ENCODE data around the gene CRELD2. TPM values are rescaled to one million over a fixed set of nuclear protein-coding genes. Genes with fewer than 3 reads are reported as not detected.

CRELD2 gene
- total and polyA plus RNA-seq, 2 of the 13 experiments (the other 11 are each of a cell fraction or from before 2014, with no cell fraction given) = 17.2 to 44.7 TPM

GRCh38 chr22:49964136-49965090 lies 46.0 kb downstream of the CRELD2 start (continued):
- no peak for TF ChIP-seq ZNF382 (CRISPR knock-in tag; IDR thresholded peaks at IDR 0.05; ENCODE audit: borderline replicate concordance)
- TF ChIP-seq MXD4 (CRISPR knock-in tag; IDR thresholded peaks at IDR 0.05) = no peak

- ChIA-PET CTCF (ENCODE audit: low intra/inter-chr PET ratio, low total read pairs) (no interaction called here), POLR2A (interaction anchor here (0.9 to 16.4 kb wide), 5 partner anchors 14 to 182 kb away, joined by 3 to 722 read pairs (median 23); partner anchors contain the start of gene PIM3)
- Histone ChIP-seq H4K20me1 (ENCODE audit: insufficient read depth, low read length) (peaks cover 37% of the 10 kb centered on the region), H3K9ac (ENCODE audit: insufficient read depth, low read depth, low read length) (peak overlapping the region; percentile 67), H3K4me3 (replicated peaks in 1 of 3; ENCODE audit: insufficient read depth in 1 of 3, low read depth in 2 of 3, low read length in 3 of 3) (peak overlapping the region; percentile 14 to 99 (median 65); a peak in 3 of 6 replicates), H3K79me2 (ENCODE audit: insufficient read depth, low read length) (peaks cover 29% of the 10 kb centered on the region), H3K27me3 (ENCODE audit: control insufficient read depth in 1 of 2, insufficient read depth in 2 of 2, low read length in 2 of 2) (no peaks in the 10 kb centered on the region; a peak in 1 of 5 replicates), H2AFZ (ENCODE audit: low read length) (no peak overlapping the region), H3K4me1 (ENCODE audit: insufficient read depth, low read length) (peaks cover 79% of the 10 kb centered on the region), H3K36me3 (replicated peaks in 1 of 2; ENCODE audit: control insufficient read depth in 1 of 2, insufficient read depth in 2 of 2, low read length in 2 of 2) (peaks cover 9 to 23% of the 10 kb centered on the region in 2 experiments), H3K27ac (ENCODE audit: extremely low read length, insufficient read depth, low read length) (peak overlapping the region; percentile 84), H3K4me2 (ENCODE audit: low read depth, low read length) (peak overlapping the region; percentile 94), H3K9me3 (ENCODE audit: low read length) (no peaks in the 10 kb centered on the region)
- no TSS peak for BruUV-seq (replicated peaks)
- no CpG with 5 or more reads among the region's 22 CpGs for WGBS (ENCODE audit: low lambda C conversion rate)
- in situ Hi-C loops (cut with HindIII; ENCODE audit: extremely low pct_ligation_motif_present, low pct_unique_long_range_greater_than_20kb) (loop anchor here (5.0 kb wide), 1 partner anchor 33 kb away; no protein-coding TSS in a partner anchor), intact Hi-C loops (cut with micrococcal nuclease; ENCODE audit: unreplicated experiment) (loop anchor here (5.0 kb wide), 1 partner anchor 33 kb away; no protein-coding TSS in a partner anchor)
- DNase-seq (ENCODE audit: low spot score) = no peak
- ATAC-seq = peak; percentile 4
- FAIRE-seq = no peak
- TF ChIP-seq ZNF281 (CRISPR knock-in tag; IDR thresholded peaks at IDR 0.05; ENCODE audit: borderline replicate concordance) = no peak
- TF ChIP-seq ZSCAN30 (CRISPR knock-in tag; IDR thresholded peaks at IDR 0.05) = no peak
- 0 out of 2 replicates have a peak, but pooled peaks have one; percentile 18 for TF ChIP-seq ZMAT3 (CRISPR knock-in tag; conservative IDR thresholded peaks at IDR 0.05)
- TF ChIP-seq TAF1 (CRISPR knock-in tag; IDR thresholded peaks at IDR 0.05) = 0 out of 2 replicates have a peak, but pooled peaks have one; percentile 8
- TF ChIP-seq EED (CRISPR knock-in tag; IDR thresholded peaks at IDR 0.05) = peak; percentile 55; the same call in 1 of the 2 replicates
- no peak for TF ChIP-seq GRHL1 (CRISPR knock-in tag; conservative IDR thresholded peaks at IDR 0.05)
- TF ChIP-seq ZNF816 (CRISPR knock-in tag; IDR thresholded peaks at IDR 0.05; ENCODE audit: borderline replicate concordance) = no peak
- TF ChIP-seq AGO2 (optimal IDR thresholded peaks at IDR 0.05; ENCODE audit: low read depth, low read length) = peak; percentile 78
- no peak for TF ChIP-seq NFKBIZ (CRISPR knock-in tag; IDR thresholded peaks at IDR 0.05)
- TF ChIP-seq ZNF746 (CRISPR knock-in tag; IDR thresholded peaks at IDR 0.05) = peak; percentile 54; the same call in 1 of the 2 replicates
- TF ChIP-seq ATF7-NPFF (CRISPR knock-in tag; IDR thresholded peaks at IDR 0.05; ENCODE audit: low read depth) = peak; percentile 35; the same call in 1 of the 2 replicates
These were observed 46.9 kb downstream of the CRELD2 start for GRCh38 chr22:49965091-49966040.

Data from HepG2 (cell line).